ENCODE measurements around the gene LIPC. TPM values are rescaled to one million over a fixed set of nuclear protein-coding genes. Genes with fewer than 3 reads are reported as not detected.

LIPC gene
- total and polyA plus RNA-seq, 2 donors (not counting 3 experiments of a cell fraction or from before 2014, with no cell fraction given), result not detected

GRCh38 chr15:58491499-58492202, 59.9 kb downstream of the LIPC start:
- H2AFZ ChIP-seq (ENCODE audit: low read depth, low read length), result no peak overlapping the region
- no peak for DNase-seq (ENCODE audit: low read depth, low spot score)
- no peak overlapping the region for H3K4me2 ChIP-seq (ENCODE audit: insufficient read depth, low read length)
- dilution Hi-C loops (cut with MboI; ENCODE audit: extremely low pct_ligation_motif_present, low sequenced_read_pairs) (no loop called here), intact Hi-C loops (cut with micrococcal nuclease) (no loop called here)
- H3K27me3 ChIP-seq (ENCODE audit: control insufficient read depth in 2 of 2, insufficient read depth in 2 of 2, low read length in 2 of 2), result peaks cover 0 to 3% of the 10 kb centered on the region in 2 experiments
- H3K9me3 ChIP-seq (replicated peaks; ENCODE audit: control insufficient read depth, insufficient read depth, low read length), result no peaks in the 10 kb centered on the region
- ChIA-PET CTCF (interaction anchor here (1.8 kb wide), 1 partner anchor 32 kb away, joined by 4 read pairs; no protein-coding TSS in a partner anchor), POLR2A (no interaction called here)
- H3K36me3 ChIP-seq (ENCODE audit: control insufficient read depth in 2 of 2, extremely low read depth in 1 of 2, insufficient read depth in 2 of 2, low read length in 2 of 2), result no peaks in the 10 kb centered on the region
- no peaks in the 10 kb centered on the region for H3K79me2 ChIP-seq (ENCODE audit: control insufficient read depth, insufficient read depth, low read length)
- H4K20me1 ChIP-seq (replicated peaks; ENCODE audit: control insufficient read depth, extremely low read depth, insufficient read depth, low read length), result no peaks in the 10 kb centered on the region
- H3K9ac ChIP-seq (replicated peaks; ENCODE audit: extremely low read depth, insufficient read depth, low read length), result no peak overlapping the region
- FAIRE-seq, result no peak
- no peak for TF ChIP-seq JUN (IDR thresholded peaks at IDR 0.05; ENCODE audit: borderline replicate concordance, insufficient read depth, insufficient read length, low read depth)
- no peak for TF ChIP-seq FOS (IDR thresholded peaks at IDR 0.05; ENCODE audit: borderline replicate concordance, insufficient read depth, low read length)
- TF ChIP-seq GATA2 (IDR thresholded peaks at IDR 0.05; ENCODE audit: insufficient read depth, insufficient read length, low read depth, low read length), result no peak
- no peak for TF ChIP-seq MYC (IDR thresholded peaks at IDR 0.05; ENCODE audit: low read depth, low read length)
- TF ChIP-seq EZH2 (IDR thresholded peaks at IDR 0.05; ENCODE audit: borderline replicate concordance, low read depth, low read length, severe bottlenecking), result no peak
- no peak for TF ChIP-seq POLR2A (IDR thresholded peaks at IDR 0.05; ENCODE audit: low read depth, low read length)
- TF ChIP-seq CTCF (IDR thresholded peaks at IDR 0.05; ENCODE audit: extremely low read depth in 1 of 2, insufficient read depth in 1 of 2, low read depth in 1 of 2, low read length in 2 of 2), result no peak
- no peak overlapping the region for H3K4me3 ChIP-seq (replicated peaks in 1 of 3; ENCODE audit: insufficient read depth in 1 of 3, low read depth in 1 of 3, low read length in 3 of 3)
- no peak overlapping the region for H3K27ac ChIP-seq (ENCODE audit: insufficient read depth, low read depth, low read length)
- no TSS peak for BruUV-seq (replicated peaks)
- no peaks in the 10 kb centered on the region for H3K9me1 ChIP-seq (replicated peaks; ENCODE audit: control insufficient read depth, extremely low read depth, insufficient read depth, low read length)
- H3K4me1 ChIP-seq (ENCODE audit: control insufficient read depth, extremely low read depth, insufficient read depth, low read length), result no peaks in the 10 kb centered on the region

All from endothelial cell of umbilical vein (primary cell).